LHCN-M2 (cell line): ENCODE measurements around the gene PACSIN1. TPM values are rescaled to one million over a fixed set of nuclear protein-coding genes. Genes with fewer than 3 reads are reported as not detected.
A peak's percentile ranks its signal among the peaks of the same experiment; 100 is the strongest.

Source experiments
- DNase-seq: peaks from one replicate; pipeline ENCODE4 v3.0.0-alpha.2; 2012; ENCODE audit warnings: low read depth
- total RNA-seq: library from RNA; depleted of rRNA; stranded (reverse); fragments of >200 nt; gene quantifications from 2 replicates; pipeline ENCODE4 v1.2.3, GENCODE V29; 2014

PACSIN1 gene
- total RNA-seq, 1 experiment from 2014 or later, result not detected

DNA sequence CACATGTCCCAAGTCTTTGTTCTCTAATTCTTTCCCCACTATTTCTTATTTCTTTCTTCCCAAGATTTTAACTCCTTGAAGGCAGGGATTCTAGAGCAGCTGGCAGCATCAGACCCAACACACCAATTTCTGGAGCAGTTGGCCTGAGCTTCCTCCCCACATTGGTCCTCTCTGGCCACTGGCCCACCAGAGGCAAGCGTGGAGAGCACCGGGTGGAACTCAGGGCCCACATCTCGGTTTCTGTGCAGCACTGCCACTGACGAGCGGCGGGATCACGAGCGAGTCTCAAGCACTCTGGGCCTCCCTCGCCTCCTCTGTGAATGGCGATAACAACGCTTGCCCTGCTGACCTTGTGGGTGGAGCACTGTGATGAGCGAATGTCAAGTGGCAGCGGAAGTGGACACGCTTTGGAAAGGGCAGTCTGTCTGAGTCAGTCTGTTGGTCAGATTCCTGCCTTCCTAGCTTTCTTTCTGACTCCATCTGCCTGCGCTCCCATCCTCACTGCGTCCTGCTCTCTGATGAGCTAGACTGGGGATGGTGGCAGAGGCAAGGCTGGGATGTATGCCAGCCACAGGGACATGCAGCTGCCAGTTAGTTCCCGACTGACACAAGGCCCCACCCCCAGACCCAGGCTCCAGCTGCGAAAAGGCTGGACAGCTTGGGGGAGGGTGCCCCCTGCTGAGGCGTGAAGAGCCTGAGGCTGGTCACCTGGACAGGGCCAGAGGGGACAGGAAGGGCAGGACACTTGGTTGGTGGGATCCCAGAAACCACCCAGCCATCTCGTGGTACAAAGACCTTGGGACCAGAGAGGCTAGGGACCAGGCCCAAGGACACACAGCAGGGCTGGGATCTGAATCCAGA lies 94.7 kb downstream of the PACSIN1 start:
- DNase-seq, result peak; percentile 41

DNA sequence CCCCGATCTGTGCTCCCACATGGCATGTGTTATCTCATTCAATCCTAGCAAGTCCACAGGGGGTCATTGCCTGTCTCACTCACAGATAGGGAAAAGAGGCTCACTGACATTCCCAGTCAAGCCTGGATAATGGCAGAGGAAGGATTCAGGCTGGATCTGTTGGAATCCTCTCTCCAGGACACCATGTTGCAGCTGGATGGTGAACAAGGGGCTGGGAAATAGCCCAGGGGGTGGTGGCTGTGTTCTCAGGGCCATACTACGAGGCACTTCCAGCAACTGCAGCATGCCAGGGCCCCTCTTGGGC lies 95.3 kb downstream of the PACSIN1 start:
- no peak for DNase-seq

GRCh38 chr6:34562350-34562749 lies 96.5 kb downstream of the PACSIN1 start:
- DNase-seq, result no peak

DNA sequence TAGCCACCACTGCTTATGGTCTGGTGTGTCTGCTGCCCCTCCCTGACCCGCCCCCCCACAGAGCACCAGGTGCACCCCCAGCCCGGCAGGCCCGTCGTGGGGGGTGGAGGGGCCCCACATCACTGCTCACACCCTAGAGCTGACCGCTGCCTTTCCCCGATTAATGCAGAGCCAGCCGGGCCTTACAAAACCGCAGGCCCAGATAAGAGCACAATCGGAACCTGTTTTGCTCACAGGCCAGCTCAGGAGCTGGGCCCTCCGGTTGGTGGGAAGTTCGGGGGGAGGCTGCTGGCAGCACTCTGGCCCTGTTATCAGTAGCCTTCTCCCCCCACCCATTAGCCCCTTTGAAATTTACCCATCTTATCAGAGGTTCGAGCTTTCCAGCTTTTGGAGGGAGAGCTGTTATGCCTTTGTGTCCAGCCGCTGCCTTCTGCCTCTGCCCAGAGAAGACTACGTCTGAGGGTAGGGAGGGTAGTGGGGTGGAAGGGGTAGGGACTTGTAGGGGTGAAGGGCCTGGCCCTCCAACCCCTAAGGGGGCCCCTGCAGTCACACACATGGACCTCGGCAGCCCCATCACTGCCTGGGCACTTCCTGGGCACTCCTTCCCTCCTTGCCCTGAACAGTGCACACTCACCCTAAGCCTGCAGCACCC lies 97.1 kb downstream of the PACSIN1 start:
- no peak for DNase-seq

- DNase-seq, result no peak
Observed at GRCh38 chr6:34563513-34563870, 97.6 kb downstream of the PACSIN1 start.

- no peak for DNase-seq
Observed at GRCh38 chr6:34564181-34564580, 98.3 kb downstream of the PACSIN1 start.

DNA sequence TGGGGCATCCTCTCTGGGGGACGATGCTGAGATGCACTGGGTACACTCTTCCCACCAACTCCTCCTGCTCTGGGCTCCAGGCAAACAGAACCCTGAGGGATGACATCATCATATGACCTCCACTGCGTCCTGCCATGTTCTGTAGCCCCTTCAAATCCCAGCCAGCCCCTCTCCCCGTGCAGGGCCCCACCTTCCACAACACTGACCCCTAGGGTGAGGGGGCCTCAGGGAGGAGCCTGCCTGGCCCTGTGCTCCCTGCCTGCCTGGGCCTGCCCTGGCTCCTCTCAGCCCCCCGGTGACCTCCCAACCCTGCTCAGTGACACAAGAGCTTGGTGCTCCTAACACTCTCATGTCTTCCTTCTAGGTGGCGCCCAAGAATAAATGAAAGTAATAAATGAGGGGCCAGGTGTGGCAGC lies 99.9 kb downstream of the PACSIN1 start:
- no peak for DNase-seq

DNA sequence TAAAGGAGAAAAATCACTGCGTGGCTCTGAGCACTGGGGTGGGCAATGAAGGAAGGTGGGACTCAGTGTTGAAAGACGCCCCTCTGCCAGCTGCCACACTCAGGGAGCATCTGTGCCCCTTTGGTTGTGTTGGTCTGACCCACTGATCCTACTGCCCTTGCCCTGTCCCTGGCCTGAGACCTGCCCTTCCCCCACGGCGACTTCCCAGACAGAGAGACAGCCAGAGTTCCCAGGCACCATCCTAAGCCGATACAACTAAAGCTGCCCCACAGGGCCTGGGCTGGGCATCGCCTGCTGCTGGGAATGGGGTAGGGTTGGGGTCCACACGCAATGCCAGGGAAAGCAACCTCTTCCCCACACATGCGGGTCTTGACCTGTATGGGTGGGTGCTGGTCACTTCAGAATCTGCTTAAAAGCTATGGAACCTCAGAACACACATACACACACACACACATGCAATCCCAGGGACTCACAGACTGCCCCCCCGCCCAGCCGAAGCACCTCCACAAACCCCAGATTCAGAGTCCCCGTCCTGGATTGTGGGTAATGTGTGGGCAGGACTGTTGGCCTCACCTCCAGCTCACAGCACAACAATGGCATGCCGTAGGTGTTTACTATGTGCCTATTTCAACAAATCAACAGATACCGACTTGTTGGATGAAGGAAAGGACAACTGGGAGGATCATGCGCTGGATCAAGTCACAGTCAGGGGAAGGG lies 101.1 kb downstream of the PACSIN1 start:
- DNase-seq, result no peak

DNA sequence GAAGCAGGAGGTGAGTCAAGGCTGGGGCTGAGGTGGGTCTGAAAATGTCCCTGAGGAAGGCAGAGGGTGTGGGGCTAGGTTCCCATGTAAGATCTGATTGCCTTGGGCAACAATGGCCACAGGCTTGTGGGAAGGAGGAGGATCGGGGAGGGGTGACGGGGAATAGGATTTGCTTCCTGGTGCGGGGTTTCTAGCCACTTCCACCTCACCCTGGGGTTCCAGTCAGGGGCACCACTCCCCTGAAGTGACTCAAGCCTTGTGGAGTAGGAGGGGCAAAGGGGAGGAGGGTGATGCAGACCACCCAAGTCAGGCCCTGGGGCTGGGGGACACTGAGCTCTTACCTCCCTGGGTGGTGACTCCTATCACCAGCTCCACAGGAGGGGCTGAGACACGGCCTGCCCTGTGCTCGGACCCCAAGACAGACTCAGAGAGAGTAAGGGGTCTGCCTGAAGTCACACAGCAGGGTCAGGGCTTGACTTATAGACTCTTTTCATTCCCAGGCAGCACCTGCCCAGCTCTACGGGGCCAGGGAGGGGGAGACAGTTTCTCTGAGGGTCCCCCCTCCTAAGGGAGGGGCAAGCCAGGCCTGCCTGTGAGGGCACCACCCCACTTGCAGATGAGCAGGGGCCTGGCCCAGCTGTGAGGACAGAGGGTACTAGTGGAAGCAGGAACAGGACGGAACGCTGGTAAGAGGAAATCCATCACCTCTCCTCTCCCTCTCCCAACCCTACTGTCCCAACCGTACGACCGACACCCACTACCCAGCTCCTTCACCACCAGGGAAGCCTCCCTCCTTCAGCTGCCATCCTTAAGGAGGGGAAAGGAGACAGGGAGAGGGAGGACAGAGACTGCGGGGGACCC lies 102.7 kb downstream of the PACSIN1 start:
- no peak for DNase-seq

GRCh38 chr6:34569361-34569973 lies 103.6 kb downstream of the PACSIN1 start:
- no peak for DNase-seq

DNA sequence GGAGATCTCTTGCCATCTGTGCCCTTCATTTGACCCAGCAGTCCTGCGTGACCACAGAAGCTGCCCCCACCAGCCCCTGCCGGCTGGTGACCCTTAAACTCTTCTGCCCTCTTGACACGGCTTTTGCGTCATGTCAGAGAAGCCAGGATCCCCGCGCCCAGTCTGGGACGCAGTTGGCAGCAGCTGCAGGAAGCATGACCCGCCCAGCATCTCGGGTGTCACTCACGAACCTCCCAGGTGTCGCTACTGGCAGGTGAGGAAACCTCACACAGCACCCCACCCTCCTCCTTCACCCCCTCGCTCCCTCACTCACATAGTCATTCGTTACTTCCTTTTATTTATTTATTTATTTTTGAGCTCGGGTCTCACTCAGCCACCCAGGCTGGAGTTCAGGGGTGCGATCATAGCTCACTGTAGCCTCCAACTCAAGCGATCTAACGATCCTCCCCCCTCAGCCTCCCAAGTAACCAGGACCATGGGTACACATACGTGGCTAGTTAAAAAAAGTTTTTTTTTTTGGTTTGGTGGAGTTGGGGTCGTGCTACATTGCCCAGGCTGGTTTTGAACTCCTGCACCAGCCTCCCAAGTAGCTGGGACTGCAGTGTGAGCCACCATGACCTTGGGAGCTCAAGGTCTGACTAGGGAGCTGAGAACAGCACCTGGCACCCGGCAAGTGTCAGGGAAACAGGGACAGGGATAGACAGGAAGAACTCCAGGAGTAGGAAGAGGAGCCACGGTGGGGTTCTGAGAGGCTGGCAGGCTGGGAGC lies 104.4 kb downstream of the PACSIN1 start:
- DNase-seq, result no peak

- no peak for DNase-seq
Observed at GRCh38 chr6:34571388-34571787, 105.5 kb downstream of the PACSIN1 start.

DNA sequence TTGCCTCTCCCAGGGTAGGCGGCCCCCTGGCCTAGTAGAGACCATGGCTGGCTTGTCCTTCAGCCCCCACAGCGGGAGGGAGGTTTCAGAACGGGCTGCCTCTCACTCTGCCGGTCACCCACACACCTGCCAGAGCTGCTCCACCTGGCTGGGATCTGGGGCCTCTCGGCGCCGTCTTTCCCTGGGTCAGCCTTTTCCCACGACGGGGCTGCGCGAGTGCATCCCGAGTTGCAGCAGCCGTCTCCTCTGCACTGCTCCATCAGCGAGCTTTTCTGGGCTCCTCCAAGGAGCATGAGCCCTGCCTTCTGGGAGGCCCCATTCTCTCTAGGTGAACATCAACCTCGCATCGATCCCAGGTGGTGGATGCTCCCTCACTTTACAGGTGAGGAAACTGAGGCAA lies 106.1 kb downstream of the PACSIN1 start:
- no peak for DNase-seq

- DNase-seq, result no peak
Observed at GRCh38 chr6:34572585-34572984, 106.7 kb downstream of the PACSIN1 start.

DNA sequence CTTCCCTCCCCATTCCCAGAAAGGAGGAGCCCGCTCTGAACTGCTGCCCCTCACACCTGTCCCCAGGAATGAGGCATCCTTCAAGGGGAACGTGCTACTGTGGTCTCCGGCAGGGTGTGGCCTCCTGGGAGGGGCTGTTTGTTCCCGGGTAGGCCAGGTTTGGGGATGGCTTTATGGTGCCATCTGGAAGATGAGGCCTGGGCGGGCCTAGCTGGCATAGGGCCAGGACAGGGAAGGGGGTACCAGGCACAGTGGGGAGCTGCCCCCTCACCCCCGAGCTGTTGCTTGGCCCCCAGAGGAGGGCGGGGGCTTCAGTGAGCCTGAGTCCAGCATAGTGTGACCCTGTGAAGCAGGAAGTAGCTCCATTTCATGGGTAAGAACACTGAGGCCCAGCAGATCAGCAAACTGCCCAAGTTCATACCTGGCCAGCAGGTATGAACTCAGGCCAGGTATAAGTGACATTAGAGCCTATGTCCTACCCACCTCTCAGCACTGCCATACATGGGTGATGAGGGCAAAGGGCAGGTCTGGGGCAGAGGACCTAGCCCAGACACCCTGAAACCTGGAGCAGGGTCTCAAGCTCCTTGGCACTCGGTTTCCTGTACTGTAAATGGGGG lies 107.8 kb downstream of the PACSIN1 start:
- no peak for DNase-seq

- DNase-seq, result no peak
Observed at GRCh38 chr6:34574647-34575293, 108.9 kb downstream of the PACSIN1 start.

DNA sequence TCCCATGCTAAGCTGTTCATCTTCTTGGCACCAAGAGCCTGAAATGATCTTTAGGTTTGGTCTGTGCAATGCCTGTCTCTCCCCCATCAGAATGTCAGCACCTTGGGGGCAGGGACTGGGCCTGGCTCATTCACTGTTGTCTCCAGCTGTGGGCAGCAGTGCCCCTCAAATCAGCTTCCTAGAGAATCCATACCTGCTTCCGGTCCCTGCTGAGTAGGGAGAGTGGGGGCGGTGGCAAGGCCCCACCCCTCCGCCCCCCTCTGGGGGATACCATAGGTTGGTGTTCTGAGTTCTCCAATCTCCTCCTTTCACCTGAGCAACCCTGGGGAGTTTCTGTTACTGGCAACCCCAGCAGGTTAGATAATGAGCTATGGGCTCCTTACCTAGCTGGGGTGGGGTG lies 109.5 kb downstream of the PACSIN1 start:
- DNase-seq, result no peak

DNA sequence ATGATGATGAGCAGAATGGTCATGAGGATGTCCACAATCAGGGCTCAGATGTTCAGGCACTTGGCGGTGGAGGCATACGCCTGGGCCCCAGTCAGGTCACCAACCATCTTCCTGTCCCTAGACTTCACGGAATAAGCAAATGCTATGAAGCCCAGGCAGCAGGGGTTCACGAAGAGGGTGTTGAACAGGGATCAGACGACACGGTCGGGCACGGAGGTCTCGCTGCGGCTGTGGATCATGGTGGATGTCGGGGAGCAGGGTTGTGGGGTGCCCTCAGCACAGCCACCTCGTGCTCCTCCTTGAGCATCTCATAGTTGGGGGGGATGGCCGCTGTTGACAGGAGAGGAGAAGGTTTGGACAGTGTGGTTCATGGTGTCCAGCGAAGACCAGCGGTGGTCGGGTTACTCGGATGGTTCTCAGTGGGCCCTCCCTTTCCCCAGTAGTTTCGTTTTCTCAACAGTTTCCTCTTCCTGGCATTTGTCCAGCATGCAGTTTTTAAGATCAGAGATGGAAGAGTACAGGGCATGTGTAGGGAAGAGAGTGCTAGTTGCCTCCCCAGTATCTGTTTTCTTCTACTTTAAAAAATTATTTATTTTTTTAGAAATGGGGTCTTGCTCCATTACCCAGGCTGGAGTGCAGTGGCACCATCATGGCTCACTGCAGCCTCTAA lies 110.5 kb downstream of the PACSIN1 start:
- DNase-seq, result no peak
